ENCODE results near the gene CCDC9B.

DNA sequence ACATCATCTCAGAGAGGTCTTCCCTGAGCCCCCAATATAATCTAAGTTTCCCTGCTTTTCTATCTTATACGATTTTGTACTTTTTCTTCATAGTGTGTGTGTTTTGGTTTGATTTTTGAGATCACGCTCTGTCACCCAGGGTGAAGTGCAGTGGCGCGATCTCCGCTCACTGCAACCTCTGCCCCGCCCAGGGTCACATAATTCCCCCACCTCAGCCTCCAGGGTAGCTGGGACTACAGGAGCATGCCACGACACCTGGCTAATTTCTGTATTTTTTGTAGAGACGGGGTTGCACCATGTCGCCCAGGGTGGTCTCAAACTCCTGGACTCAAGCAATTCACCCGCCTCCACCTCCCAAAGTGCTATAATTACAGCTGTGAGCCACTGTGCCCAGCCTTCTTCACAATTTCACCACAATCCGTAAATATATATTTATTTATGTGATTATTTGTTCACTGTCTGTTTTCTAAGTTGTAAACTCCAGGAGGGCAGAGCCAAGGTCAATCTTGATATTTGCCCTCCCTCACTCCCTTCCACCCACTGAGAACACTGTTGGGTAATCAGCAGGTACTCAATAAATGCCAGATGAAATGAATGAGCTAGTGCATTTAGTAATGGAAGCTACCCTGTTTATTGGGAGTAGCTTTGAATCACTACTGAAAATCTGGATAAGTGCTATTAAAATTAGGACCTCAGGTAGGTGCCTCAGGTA, 41.2 kb upstream of the CCDC9B start:
- TF ChIP-seq EZH2phosphoT487 (IDR thresholded peaks at IDR 0.05; ENCODE audit: insufficient read depth, low read depth): no peak
- TF ChIP-seq EZH2 (IDR thresholded peaks at IDR 0.05; ENCODE audit: insufficient read depth, poor library complexity, severe bottlenecking): no peak

All from GM23248 (cell line).